Measurements from ENCODE around the gene FBXL17. TPM values are rescaled to one million over a fixed set of nuclear protein-coding genes. Genes with fewer than 3 reads are reported as not detected.

FBXL17 gene
- total RNA-seq, 4 donors from 2014 or later = 16.1 to 31.8 (median 18.8) TPM

GRCh38 chr5:108143581-108143980 lies 238.3 kb downstream of the FBXL17 start:
- DNase-seq (ENCODE audit: low spot score in 2 of 2) = no peak
- intact Hi-C loops (cut with DNase I; ENCODE audit: low total_unique reads) = no loop called here
- TF ChIP-seq POLR2A (IDR thresholded peaks at IDR 0.05) (no peak), CTCF (IDR thresholded peaks at IDR 0.05) (no peak)
- H3K4me3 ChIP-seq (ENCODE audit: low read depth, poor library complexity, severe bottlenecking) = no peak overlapping the region

- H3K4me3 ChIP-seq (ENCODE audit: low read depth, poor library complexity, severe bottlenecking) = no peak overlapping the region
- WGBS, 2 donors = 92% methylated on average over 2 of the region's 2 CpGs
- intact Hi-C loops (cut with DNase I; ENCODE audit: low total_unique reads) = no loop called here
- DNase-seq (ENCODE audit: low spot score in 2 of 2) = no peak
- TF ChIP-seq CTCF (IDR thresholded peaks at IDR 0.05) (no peak), POLR2A (IDR thresholded peaks at IDR 0.05) (no peak)
These were observed 240.2 kb downstream of the FBXL17 start for GRCh38 chr5:108141676-108142075.

- TF ChIP-seq POLR2A (IDR thresholded peaks at IDR 0.05) = no peak
- no peak for TF ChIP-seq CTCF (IDR thresholded peaks at IDR 0.05)
- no peak for DNase-seq (ENCODE audit: low spot score in 2 of 2)
- 66 to 86% methylated on average over 2 of the region's 2 CpGs for WGBS, 2 donors
- intact Hi-C loops (cut with DNase I; ENCODE audit: low total_unique reads) = no loop called here
- H3K4me3 ChIP-seq (ENCODE audit: low read depth, poor library complexity, severe bottlenecking) = no peak overlapping the region
These were observed 245.4 kb downstream of the FBXL17 start for GRCh38 chr5:108136493-108136892.

- no peak for DNase-seq (ENCODE audit: low spot score in 2 of 2)
- no peak overlapping the region for H3K4me3 ChIP-seq (ENCODE audit: low read depth, poor library complexity, severe bottlenecking)
- intact Hi-C loops (cut with DNase I; ENCODE audit: low total_unique reads) = no loop called here
- TF ChIP-seq POLR2A (IDR thresholded peaks at IDR 0.05) = no peak
- TF ChIP-seq CTCF (IDR thresholded peaks at IDR 0.05) = no peak
- WGBS, 2 donors = 98 to 100% methylated on average over 1 of the region's 1 CpG
These were observed 252.8 kb downstream of the FBXL17 start for GRCh38 chr5:108129129-108129528.

- no peak for TF ChIP-seq CTCF (IDR thresholded peaks at IDR 0.05)
- no peak for TF ChIP-seq POLR2A (IDR thresholded peaks at IDR 0.05)
- intact Hi-C loops (cut with DNase I; ENCODE audit: low total_unique reads) = no loop called here
- WGBS, 2 donors = 83 to 92% methylated on average over 3 of the region's 3 CpGs
- no peak for DNase-seq (ENCODE audit: low spot score in 2 of 2)
- H3K4me3 ChIP-seq (ENCODE audit: low read depth, poor library complexity, severe bottlenecking) = no peak overlapping the region
These were observed 256.0 kb downstream of the FBXL17 start for GRCh38 chr5:108125771-108126511.

- WGBS, 2 donors = 92 to 93% methylated on average over 4 of the region's 4 CpGs
- no peak overlapping the region for H3K4me3 ChIP-seq (ENCODE audit: low read depth, poor library complexity, severe bottlenecking)
- no peak for DNase-seq (ENCODE audit: low spot score in 2 of 2)
- intact Hi-C loops (cut with DNase I; ENCODE audit: low total_unique reads) = no loop called here
- TF ChIP-seq POLR2A (IDR thresholded peaks at IDR 0.05) = no peak
- no peak for TF ChIP-seq CTCF (IDR thresholded peaks at IDR 0.05)
These were observed 257.3 kb downstream of the FBXL17 start for GRCh38 chr5:108124596-108124995.
